Activated CD4-positive, alpha-beta T cell treated with anti-CD3 and anti-CD28 coated beads for 48 hours (primary cell): ENCODE results near the gene SMURF2.

Source experiments
- DNase-seq: peaks from one replicate; pipeline ENCODE4 v3.0.0-alpha.2; 2020

SMURF2 gene

GRCh38 chr17:64535357-64535756, 126.8 kb downstream of the SMURF2 start:
- no peak for DNase-seq

- no peak for DNase-seq
Observed at GRCh38 chr17:64534187-64534586, 127.9 kb downstream of the SMURF2 start.

- DNase-seq, result no peak
Observed at GRCh38 chr17:64533784-64534183, 128.3 kb downstream of the SMURF2 start.

- DNase-seq, result no peak
Observed at GRCh38 chr17:64532409-64532808, 129.7 kb downstream of the SMURF2 start.

GRCh38 chr17:64531955-64532371, 130.1 kb downstream of the SMURF2 start:
- no peak for DNase-seq

- no peak for DNase-seq
Observed at GRCh38 chr17:64529221-64529620, 132.9 kb downstream of the SMURF2 start.

GRCh38 chr17:64527914-64528313, 134.2 kb downstream of the SMURF2 start:
- no peak for DNase-seq

- DNase-seq, result no peak
Observed at GRCh38 chr17:64520359-64520758, 141.7 kb downstream of the SMURF2 start.

- DNase-seq, result no peak
Observed at GRCh38 chr17:64519601-64520000, 142.5 kb downstream of the SMURF2 start.

GRCh38 chr17:64515829-64516228, 146.3 kb downstream of the SMURF2 start:
- DNase-seq, result no peak

- DNase-seq, result no peak
Observed at GRCh38 chr17:64515419-64515818, 146.7 kb downstream of the SMURF2 start.

GRCh38 chr17:64509179-64509578, 152.9 kb downstream of the SMURF2 start:
- DNase-seq, result no peak

GRCh38 chr17:64508683-64509082, 153.4 kb downstream of the SMURF2 start:
- DNase-seq, result no peak

- DNase-seq, result peak; percentile 50
Observed at GRCh38 chr17:64507413-64507782, 154.7 kb downstream of the SMURF2 start.

GRCh38 chr17:64506576-64507412, 155.3 kb downstream of the SMURF2 start, which contains the start of gene CEP95:
Gene CEP95 (plus strand): TSS chr17:64506977. CDS start chr17:64507098, 121 bp downstream.
- peak; percentile 97 for DNase-seq

- peak; percentile 99 for DNase-seq
Observed at GRCh38 chr17:64506201-64506575, 155.9 kb downstream of the SMURF2 start, which contains the start of gene DDX5. Gene DDX5 (minus strand): TSS chr17:64506289. CDS start chr17:64506119, 170 bp downstream.

- peak; percentile 90 for DNase-seq
Observed at GRCh38 chr17:64505340-64506200, 156.5 kb downstream of the SMURF2 start.

- no peak for DNase-seq
Observed at GRCh38 chr17:64504769-64505339, 157.3 kb downstream of the SMURF2 start.

GRCh38 chr17:64503821-64504768, 158.0 kb downstream of the SMURF2 start:
- no peak for DNase-seq

GRCh38 chr17:64503341-64503740, 158.8 kb downstream of the SMURF2 start:
- DNase-seq, result no peak

GRCh38 chr17:64502809-64503208, 159.3 kb downstream of the SMURF2 start:
- DNase-seq, result no peak

- no peak for DNase-seq
Observed at GRCh38 chr17:64502021-64502420, 160.1 kb downstream of the SMURF2 start.
